ENCODE data around the gene EIF4A3.
"Not testable (repeated sequence)": the region's sequence is repeated elsewhere in the genome, so short reads cannot be mapped to it uniquely, and the experiment has no call there.

Gene EIF4A3

DNA sequence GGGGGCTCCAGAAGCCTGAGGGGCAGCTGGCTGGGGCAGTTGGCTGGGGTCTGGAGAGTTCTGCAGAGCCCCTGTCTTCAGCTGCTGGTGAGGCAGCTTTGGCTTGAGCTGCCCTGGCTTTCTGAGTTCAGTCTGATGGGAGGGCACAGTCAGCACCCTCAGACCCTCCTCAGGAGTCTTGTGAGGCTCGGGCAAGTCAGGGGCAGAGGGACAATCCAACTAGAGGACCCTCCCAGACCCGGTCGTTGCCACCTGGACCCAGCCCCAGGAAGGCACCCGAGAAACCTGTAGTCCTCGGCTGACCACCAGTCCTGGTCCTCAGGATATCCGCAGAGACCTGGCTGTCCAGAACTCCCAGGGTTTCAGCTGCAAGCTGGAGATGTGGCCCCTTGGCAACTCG lies 24.8 kb upstream of the EIF4A3 start:
- no peak for DNase-seq (ENCODE audit: low read depth)

DNA sequence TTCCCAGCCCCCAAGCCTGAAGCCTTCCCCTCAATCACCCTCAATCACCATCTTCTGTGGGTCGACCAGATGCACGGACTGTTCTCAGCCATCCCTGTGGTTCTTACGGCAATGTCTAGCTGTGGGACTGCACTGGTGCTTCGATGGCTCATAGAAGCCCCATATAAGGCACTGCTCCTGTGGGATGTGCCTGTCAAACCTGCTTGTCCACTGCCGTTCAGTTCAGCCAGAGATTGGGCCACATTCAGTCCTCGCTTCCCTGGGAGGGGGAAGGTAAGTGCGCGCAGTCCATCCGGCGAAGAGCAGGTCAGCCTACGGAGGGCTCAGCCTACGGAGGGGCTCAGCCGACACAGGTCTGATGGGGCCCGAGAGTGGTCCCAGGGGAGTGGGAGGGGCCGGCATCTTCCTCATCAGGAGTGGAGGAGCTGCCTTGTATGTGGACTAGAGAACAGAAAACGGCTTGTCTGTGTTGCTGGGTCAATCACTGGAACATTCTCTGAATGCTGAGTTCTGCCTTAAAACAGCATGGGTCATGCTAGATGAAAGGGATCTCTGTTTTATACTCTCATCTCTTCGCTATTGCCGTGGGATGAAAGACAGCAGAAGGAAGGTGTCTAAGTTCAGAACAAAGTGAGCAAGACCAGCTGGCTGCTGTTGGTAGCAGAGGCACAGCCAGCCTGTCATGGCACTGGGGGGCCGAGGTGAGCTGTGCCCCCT lies 23.0 kb upstream of the EIF4A3 start, which contains the start of gene CARD14:
Gene CARD14 (plus strand): TSS at position 247 of the 717 bp plus-strand sequence. CDS start 11,409 bp downstream, outside the sequence.
- no peak for DNase-seq (ENCODE audit: low read depth)

DNA sequence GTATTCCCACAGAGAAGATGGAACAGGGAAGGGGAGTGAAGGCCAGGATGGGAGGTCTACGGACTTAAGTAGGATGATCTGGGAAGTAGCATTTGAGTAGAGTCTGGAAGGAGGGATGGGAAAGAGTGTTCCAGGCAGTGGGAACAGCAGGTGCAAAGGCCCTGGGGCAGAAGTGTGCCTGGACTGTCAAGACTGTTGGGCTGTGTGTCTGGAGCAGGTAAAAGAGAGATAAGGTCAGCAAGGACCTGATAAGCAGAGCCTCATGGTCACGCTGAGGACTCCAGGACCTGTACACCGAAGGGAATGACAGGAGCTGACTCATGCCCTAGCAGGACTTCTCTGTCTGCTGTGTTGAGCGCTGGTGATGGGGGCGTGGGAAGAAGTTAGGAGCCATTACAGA lies 22.2 kb upstream of the EIF4A3 start:
- DNase-seq (ENCODE audit: low read depth), result no peak

DNA sequence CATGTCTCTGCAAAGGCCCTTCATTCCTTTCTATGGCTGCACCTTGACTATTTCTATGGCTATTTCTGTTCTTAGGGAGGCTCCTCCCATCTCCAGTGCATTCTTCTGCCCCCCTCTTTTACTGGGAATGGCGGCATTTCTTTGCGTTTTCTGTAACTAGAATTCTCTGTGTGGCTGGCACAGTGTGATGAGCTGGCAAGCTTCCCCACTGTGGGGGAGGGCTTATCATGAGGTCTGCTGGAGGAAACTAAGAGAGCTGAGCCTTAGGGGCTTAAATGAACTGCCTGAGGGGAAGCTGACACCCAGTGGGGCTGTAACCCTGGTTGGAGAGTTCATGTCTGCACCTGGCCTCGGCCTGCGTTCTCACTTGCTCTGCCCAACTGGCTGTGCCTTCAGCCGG lies 21.4 kb upstream of the EIF4A3 start:
- DNase-seq (ENCODE audit: low read depth), result no peak

DNA sequence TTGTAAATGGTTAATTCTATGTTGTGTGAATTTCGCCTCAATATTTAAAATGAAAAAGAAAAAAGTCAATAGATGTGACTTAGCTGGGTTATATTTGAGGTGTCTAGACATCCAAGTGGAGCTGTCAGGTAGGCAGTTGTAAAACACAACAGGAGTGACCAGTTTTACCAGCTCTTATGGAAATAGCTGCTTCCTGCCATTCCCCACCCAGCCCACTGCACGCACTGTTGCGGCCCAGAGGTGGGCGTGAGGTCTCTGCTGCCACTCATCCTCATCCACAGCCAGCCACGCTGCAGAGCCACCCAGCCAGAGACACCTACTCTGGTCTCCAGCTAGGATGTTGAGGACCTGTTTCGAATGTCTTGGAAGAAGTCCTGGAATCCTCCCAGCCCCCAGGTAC lies 19.5 kb upstream of the EIF4A3 start:
- no peak for DNase-seq (ENCODE audit: low read depth)

DNA sequence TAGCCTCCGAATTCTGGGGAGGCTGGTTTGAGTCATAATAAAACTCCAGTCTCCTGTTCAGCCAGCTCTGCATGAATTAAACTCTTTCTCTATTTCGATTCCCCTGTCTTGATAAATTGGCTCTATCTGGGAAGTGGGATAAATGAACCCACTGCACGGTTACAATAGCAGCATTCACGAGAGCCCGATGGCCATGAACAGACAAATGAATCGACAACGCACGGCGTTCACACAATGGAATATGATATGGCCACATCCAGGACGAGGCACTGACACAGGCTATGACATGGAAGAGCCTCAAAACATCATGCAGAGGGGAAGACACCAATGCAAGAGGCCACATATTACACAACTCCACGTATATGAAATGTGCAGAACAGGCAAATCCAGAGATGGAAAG lies 17.3 kb upstream of the EIF4A3 start:
- DNase-seq (ENCODE audit: low read depth), result no peak

DNA sequence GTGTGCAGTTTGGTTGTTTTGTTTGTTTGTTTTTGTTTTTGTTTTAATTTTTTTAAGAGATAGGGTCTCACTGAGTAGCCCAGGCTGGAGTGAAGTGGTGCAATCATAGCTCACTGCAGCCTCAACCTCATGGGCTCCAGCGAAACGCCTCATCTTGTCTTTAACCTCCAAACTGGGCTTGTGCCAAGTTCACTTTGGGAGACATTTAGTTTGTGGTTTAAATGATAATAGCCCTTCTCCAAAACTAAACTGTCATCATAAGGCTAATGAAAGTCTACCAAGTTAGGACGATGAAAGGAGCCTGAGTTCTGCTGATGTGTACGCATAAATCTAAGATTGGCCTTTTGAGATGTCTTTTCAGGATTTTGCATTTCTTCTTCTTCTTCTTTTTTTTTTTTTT lies 16.4 kb upstream of the EIF4A3 start:
- no peak for DNase-seq (ENCODE audit: low read depth)

DNA sequence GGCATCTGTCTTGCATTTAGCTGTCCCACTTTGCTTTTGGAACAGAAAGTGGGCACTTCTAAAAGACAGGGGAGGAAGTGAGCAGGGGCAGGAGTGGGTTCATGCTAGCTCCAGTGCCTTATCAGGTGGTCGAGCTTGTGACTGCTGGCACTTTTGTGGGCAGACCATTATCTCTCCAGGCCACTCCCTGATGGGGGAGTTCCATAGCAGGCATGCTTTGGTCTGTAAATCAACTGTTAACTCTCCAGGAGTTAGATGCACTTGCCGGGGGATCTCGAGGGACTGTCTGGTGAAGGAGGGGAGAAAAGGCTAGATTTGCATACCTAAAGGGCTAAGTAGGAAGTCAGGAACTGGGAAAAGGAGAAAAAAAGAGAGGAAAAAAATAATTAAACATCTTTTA lies 13.6 kb upstream of the EIF4A3 start:
- no peak for DNase-seq (ENCODE audit: low read depth)

DNA sequence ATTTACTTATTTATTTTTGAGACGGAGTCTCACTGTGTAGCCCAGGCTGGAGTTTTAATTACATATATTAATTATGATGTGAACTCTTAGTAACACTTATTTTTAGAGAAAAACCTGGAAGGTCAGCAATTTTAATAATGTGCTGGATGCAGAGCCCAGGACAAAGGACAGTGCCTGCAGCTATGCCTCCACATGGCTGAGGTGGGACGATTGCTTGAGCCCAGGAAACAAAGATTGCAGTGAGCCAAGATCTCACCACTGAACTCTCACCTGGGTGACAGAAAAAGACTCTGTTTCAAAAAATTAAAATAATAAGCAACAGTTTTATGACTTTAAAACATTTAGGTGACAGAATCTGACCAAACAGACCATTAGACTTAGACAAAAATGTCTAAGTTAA lies 11.9 kb upstream of the EIF4A3 start:
- no peak for DNase-seq (ENCODE audit: low read depth)

DNA sequence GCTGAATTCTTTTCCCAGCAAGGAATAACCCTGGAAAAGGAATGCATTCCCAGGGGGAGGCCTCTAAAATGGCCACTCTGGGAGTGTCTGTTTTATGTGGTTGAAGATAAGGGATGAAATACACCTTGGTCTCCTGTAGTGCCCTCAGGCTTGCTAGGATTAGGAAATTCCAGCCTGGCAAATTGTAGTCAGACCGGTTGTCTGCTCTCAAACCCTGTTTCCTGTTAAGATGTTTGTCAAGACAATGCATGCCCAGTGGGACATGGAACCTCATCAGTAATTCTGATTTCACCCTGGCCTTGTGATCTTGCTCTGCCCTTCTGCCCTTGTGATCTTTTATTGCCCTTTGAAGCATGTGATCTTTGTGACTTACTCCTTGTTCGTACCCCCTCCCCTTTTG lies 8.7 kb upstream of the EIF4A3 start:
- not testable (repeated sequence) for DNase-seq (ENCODE audit: low read depth)

DNA sequence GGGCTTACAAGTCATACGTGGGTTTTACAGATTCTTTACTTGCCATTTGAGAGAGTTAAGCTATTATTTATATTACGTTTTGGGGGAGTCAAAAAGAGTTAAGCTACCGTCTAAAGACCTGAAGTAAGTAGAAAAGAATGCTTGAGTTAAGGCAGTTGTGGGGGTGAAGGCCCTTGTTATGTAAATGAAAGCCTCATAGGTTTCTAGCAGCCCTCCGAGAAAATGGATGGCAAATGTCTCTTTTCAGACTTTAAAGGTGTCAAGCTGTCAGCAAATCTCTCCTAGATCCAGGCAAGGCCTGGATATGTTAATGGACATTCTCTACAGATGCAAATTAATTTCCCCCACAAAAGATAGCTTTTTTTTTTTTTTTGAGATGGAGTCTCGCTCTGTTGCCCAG lies 7.2 kb upstream of the EIF4A3 start:
- DNase-seq (ENCODE audit: low read depth), result no peak

DNA sequence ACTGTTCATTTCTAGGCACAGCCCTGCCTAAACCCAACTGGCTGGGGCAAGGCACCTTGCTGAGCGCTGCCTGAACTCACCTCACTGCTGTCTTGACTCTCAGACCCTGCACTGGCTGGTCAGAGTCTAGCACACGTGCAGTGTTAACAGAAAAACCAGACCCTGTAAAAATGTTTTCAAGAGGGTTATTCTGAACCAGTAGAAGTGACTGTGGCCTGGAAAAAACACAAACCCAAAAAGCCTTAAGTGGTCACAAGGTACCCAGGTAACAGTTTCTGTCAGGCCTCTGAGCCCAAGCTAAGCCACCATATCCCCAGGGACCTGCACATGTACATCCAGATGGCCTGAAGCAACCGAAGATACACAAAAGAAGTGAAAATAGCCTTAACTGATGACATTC lies 6.1 kb upstream of the EIF4A3 start:
- DNase-seq (ENCODE audit: low read depth), result no peak

DNA sequence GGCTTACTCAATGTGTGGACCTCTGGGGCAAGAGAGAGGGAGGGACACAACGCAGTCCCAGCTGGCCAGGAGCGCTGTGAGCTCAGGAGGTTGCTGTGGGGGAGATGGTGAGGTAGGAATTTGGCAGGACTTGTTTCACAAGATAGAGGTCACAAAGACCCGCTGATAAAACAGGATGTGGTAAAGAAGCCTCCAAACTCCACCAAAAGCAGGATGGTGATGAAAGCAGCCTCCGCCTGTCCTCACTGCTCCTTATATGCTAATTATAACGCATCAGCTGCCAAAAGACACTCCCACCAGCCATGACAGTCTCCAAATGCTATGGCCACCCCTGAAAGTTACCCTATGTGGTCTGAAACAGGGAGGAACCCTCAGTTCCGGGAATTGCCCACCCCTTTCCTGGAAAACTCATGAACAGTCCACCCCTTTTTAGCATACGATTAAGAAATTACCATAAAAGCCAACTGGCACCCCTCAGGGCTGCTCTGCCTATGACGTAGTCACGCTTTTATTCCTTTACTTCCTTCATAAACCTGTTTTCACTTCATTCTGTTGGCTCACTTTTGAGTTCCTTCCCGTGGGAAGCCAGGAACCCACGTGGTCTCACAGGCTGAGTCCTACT lies 5.3 kb upstream of the EIF4A3 start:
- DNase-seq (ENCODE audit: low read depth), result no peak

DNA sequence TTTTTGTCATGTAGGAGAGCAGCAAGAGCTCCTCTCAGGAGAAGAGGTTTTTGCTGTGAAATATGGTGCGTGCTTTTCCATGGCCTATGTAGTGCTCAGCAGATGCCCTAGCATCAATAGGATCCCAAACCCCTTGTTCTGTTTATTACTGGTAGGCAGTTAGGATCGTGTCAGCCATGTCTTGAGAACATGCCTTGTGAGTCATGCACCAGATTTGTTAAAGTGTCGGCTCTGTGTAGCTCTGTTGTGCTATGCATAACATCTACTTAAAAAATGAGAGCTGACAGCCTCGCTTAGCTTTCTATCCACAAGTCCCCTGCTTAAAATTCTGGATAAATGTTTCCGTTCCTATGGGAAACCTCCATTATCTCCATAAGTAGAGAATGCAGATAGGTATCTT lies 4.4 kb upstream of the EIF4A3 start:
- DNase-seq (ENCODE audit: low read depth), result no peak

DNA sequence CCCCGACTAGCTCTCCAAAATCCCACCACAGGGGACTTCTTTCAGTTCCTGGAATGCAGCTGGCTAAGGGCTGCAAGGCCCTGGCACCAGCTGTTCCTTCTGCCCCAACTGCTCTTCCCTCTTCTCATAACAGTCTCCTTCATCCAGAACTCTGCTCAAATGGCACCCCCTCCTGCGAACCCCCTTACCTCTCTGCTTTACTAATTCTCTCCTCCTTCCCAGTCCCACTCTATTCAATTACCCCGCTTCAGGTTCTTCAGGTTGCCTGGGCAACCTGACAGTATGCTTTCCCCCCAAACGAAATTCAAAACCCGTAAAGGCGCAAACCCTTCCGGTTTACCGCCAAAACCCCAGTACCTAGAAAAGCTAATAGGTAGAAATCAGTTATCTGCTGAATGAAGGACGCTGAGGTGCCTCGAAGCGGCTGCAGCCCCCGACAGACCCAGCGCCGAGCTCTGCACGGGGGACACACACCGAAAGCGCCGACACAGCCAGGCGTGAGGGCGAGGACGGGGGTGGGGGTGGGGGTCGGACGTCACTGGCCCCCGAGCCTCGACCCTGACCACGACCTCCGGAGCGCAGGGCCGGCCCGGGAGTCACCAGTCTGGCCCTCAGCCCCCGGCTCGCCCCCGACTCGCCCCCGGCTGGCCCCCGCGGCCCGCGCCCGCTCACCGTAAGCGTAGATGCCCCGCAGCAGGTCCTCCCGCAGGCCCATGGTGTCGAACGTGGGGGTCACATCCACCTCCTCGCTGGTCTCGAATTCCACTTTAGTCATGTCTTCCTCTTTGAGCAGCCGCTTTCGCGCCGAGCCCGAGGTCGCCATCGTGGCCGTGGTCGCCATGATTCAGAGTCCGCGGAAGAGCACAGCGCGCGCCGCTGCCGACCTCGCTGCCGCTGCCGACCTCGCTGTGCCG lies 550 bp downstream of the EIF4A3 start:
- no peak for DNase-seq (ENCODE audit: low read depth)

DNA sequence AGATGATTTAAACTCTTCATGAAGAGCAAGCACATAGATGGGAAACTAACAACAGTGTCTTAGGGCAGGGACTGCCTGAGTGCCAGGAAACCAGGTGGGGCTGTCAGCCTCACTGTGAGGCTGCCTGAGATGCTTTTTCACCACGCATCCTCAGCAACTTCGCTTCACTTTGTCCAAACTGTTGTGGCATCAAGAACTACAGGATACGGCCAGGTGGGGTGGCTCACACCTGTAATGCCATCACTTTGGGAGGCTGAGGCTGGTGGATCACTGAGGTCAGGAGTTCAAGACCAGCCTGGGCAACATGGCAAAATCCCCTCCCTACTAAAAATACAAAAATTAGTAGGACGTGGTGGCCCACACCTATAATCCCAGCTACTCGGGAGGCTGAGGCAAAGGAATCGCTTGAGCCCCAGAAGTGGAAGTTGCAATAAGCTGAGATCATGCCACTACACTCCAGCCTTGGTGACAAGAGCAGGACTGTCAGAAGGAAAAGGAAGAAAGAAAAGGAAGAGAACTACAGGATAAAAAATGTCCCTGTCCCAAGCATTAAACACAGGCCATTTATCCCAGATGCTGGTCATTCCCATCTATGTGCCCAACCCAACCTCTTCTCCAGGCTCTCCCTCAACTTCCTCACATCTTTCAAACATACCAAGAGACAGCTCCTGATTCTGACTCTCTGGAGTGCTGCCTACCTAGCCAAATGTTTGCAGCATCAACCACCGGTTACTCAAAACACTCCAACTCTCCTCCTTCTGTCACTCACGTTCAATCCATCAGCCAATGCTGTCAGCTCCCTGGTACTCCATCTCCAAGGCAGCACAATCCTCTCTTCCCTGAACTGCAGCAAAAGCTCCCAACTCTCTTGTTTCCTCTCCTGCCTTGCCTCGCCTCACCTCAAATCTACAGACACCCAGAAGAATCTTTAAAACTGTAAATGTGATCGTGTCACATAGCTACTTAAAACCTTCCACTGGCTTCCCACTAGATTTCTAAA lies 1.6 kb downstream of the EIF4A3 start:
- no peak for DNase-seq (ENCODE audit: low read depth)

DNA sequence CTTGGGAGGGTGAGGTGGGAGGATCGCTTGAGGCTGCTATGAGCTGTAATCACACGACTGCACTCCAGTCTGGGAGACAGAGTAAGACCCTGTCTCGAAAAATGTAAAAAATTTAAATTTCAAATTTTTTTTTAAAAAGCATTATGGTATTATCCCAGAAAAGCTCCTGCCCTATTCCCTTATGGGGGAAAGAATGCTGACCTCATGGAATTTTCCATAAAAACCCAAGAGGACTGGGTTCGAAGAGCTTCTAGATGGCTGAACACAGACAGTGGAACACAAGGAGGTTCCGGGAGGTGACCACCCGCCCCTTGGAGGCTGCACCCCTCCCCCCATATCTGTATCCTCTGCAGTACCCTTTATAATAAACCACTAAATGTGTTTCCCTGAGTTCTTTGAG lies 4.0 kb downstream of the EIF4A3 start:
- no peak for DNase-seq (ENCODE audit: low read depth)

DNA sequence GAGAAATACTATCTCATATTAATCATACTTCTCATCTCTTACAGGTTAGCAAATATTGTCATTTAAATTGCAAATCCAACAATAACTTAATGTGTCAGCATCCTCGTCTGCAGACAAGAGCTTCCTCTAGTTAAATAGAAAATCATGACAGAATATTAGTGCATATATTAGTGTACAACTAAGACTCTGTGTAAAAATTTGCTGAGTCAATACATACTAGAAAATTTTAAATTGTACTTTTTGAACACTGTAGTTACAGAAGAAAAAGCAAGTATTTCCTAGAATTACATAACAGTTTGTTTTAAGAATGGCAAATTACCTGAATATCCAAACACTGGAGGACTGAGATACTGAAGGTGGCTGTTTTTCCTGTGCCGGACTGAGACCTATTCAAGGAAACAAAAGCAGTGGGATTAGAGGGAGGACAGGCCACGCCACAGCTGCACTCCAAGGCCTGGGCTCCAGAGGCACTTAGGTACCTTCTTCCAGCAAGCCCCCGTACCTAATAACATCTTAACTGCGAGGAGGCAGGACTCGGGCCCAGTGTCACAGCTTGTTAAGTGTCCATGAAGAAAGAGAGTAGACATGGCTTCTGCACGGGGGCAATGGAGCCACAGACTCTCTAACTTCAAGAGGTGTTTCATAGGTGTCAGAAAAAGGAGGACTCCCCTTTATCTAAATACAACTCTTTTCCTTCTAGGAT lies 5.3 kb downstream of the EIF4A3 start:
- DNase-seq (ENCODE audit: low read depth), result no peak

DNA sequence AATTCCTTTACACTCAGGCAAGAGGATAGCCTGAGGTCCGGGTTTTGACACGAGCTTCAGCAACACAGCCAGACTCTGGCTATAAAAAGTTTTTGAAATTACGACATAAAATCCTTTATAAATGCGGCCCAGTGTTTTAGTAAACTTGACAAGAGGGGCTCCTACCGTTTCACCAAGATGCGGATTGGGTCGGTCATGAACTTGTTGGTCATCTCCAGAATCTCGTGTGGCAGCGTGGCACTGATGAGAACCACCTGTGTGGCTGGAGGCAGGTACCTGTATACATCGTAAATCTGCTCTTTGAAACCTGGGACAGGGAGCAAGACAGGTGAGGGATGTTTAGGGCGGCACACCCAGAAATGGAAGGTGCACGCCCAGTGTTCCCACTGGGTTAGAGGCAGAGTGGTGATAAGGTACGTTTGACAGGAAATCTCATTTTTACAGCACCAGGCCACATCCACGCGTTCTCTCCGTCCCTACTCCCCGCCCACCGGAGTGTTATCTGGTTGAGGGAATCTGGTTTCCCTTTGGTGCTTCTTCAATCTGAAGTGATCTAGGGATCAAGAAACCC lies 8.0 kb downstream of the EIF4A3 start:
- no peak for DNase-seq (ENCODE audit: low read depth)

DNA sequence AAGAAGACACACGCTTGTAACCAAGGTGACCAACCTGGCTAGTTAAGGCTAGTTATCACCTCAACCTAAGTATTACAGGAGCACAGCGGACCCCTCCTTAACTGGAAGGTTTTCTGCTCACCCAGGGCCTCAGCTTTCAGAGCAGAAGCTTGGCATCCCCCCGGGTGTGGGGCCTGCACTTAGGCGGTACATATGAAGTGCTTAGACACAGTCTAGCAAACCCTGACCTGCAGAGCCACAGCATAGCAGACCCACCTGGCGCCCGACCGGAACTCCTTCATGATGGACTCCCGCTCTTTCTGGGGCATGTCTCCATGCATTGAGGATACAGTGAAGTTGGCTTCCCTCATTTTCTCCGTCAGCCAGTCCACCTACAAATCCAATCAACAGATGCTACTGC lies 9.8 kb downstream of the EIF4A3 start:
- no peak for DNase-seq (ENCODE audit: low read depth)

DNA sequence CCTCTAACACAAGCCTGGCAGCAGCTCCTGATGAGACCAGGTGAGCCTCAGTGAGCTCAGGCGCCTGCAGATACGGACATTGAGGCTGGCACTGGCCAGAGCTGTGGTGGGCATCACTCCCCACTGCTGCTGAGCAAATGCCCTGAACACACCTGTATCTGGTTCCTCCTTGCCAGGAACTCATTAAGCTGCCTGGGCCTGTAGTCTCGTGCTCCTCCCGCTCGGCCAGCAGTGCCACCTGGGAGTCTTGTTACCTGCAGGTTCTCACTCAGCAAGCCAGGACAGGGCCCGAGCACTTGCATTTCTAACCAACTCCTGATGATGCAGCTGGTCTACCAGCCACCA lies 13.3 kb downstream of the EIF4A3 start:
- no peak for DNase-seq (ENCODE audit: low read depth)

Measured in T-helper 22 cell (primary cell).